ENCODE measurements around the gene SAMD10. TPM values are rescaled to one million over a fixed set of nuclear protein-coding genes. Genes with fewer than 3 reads are reported as not detected.

The SAMD10 gene
- polyA plus RNA-seq, 3 donors: 0.34 to 2.4 (median 0.67) TPM

GRCh38 chr20:63977739-63978276 lies 1.6 kb downstream of the SAMD10 start:
- peak overlapping the region; percentile 47 for H2AFZ ChIP-seq (ENCODE audit: insufficient read depth, low read depth, low read length, poor library complexity, severe bottlenecking)
- peaks cover 7 to 14% (median 11%) of the 10 kb centered on the region in 3 donors for H3K27me3 Mint-ChIP-seq (ENCODE audit: low read depth in 3 of 3)

More at GRCh38 chr20:63977739-63978276, 1.6 kb downstream of the SAMD10 start:
- Histone ChIP-seq H3K4me1 (ENCODE audit: control insufficient read depth in 1 of 2, insufficient read depth in 2 of 2, low read length in 2 of 2) (peaks cover 35 to 59% of the 10 kb centered on the region in 2 donors), H3K4me3 (replicated peaks in 1 of 3; ENCODE audit: low read depth in 2 of 3, low read length in 3 of 3) (peak overlapping the region in 1 of 3 experiments; percentile 83), H3K9me3 (replicated peaks in 1 of 2; ENCODE audit: control insufficient read depth in 1 of 2, insufficient read depth in 1 of 2, low read length in 2 of 2) (no peaks in the 10 kb centered on the region), H3K27ac (ENCODE audit: low read depth in 1 of 2, low read length in 2 of 2) (no peak overlapping the region), H3K36me3 (replicated peaks in 1 of 2; ENCODE audit: control insufficient read depth in 1 of 2, insufficient read depth in 2 of 2, low read length in 2 of 2) (peaks cover 1 to 5% of the 10 kb centered on the region in 2 donors), H3K27me3 (ENCODE audit: control insufficient read depth in 2 of 2, insufficient read depth in 2 of 2, low read length in 2 of 2) (peaks cover 0 to 6% of the 10 kb centered on the region in 2 donors), H3K79me2 (ENCODE audit: insufficient read depth, low read length) (peaks cover 17% of the 10 kb centered on the region), H4K20me1 (ENCODE audit: insufficient read depth, low read length) (no peaks in the 10 kb centered on the region), H3K9ac (ENCODE audit: insufficient read depth, low read length, poor library complexity, severe bottlenecking) (no peak overlapping the region), H3K4me2 (replicated peaks; ENCODE audit: extremely low read depth, low read length, poor library complexity, severe bottlenecking) (peak overlapping the region; percentile 99)
- TF ChIP-seq CTCF (IDR thresholded peaks at IDR 0.05): no peak
- intact Hi-C loops (cut with micrococcal nuclease): no loop called here
- DNase-seq: peak in 2 of 3 donors; percentile 40 to 68
- peaks cover 47% of the 10 kb centered on the region for H3K4me1 Mint-ChIP-seq
- peak overlapping the region in 2 of 7 donors; percentile 4 to 84 for H3K27ac Mint-ChIP-seq
- WGBS (ENCODE audit: insufficient coverage): 36% methylated on average over 11 of the region's 16 CpGs
- H3K4me3 Mint-ChIP-seq: peak overlapping the region in 1 of 2 donors; percentile 21
- H3K9me3 Mint-ChIP-seq: peaks cover 0 to 2% (median 0%) of the 10 kb centered on the region in 7 donors
- H3K36me3 Mint-ChIP-seq: peaks cover 2 to 5% of the 10 kb centered on the region in 2 donors
